Midbrain (tissue), 1 donor: ENCODE measurements around the gene ARMC2.

Experiments
- DNase-seq: peaks from one replicate; lab custom pipeline; 2025; lab: John Stamatoyannopoulos, UW

The ARMC2 gene

GRCh38 chr6:109019911-109020310, 171.7 kb downstream of the ARMC2 start:
- DNase-seq: no peak

- DNase-seq: no peak
Observed at GRCh38 chr6:109021870-109022269, 173.6 kb downstream of the ARMC2 start.

GRCh38 chr6:109023356-109023925, 175.2 kb downstream of the ARMC2 start:
- no peak for DNase-seq
